AG10803 (cell line): ENCODE results near the gene NDUFV3.
A peak's percentile ranks its signal among the peaks of the same experiment; 100 is the strongest.
"Not testable (repeated sequence)": the region's sequence is repeated elsewhere in the genome, so short reads cannot be mapped to it uniquely, and the experiment has no call there.

Experiments
- DNase-seq: peaks from one replicate; pipeline ENCODE4 v3.0.0; 2010; ENCODE audit warnings: low read depth
- H3K4me3 ChIP-seq: 2 replicates; pipeline ENCODE4 v1.5.1; 2011; ENCODE audit warnings: mild to moderate bottlenecking, low read length, control low read depth
- TF ChIP-seq, protein P1 (sequence below): conservative IDR thresholded peaks from 2 replicates; pipeline ENCODE4 v1.5.1; 2011; ENCODE audit warnings: mild to moderate bottlenecking, low read length, control low read depth, inconsistent platforms

Gene NDUFV3

DNA sequence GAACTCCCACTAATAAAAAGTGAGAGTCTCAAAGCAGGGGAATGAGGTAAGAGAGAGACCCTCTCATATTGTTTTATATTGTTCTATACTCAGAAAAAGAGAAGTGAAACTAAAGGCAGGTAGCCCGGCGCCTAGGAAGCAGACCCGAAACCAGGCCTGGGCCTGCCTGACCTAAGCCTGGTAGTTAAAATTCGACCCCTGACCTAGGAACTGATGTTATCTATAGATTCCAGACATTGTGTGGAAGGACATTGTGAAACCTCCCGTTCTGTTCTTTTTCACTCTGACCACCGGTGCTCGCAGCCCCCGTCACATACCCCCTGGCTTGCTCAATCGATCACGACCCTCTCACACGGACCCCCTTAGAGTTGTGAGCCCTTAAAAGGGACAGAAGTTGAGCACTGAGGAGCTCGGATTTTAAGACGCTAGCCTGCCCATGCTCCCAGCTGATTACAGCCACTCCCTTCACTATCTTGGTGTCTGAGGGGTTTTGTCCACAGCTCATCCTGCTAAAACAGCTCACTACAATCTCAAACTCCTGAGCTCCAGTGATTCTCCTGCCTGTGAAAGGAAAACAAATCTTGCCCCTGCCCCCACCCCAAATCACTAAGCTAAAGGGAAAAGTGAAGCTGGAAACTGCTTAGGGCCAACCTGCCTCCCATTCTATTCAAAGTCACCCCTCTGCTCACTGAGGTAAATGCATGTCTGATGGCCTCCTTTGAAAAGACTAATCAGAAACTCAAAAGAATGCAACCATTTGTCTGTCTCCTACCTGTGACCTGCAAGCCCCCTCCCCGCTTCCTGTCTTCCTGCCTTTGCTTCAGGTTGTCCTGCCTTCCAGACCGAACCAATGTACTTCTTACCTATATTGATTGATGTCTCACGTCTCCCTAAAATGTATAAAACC is 44.2 kb downstream of the NDUFV3 start:
- H3K4me3 ChIP-seq, DNase-seq: not testable (repeated sequence)

DNA sequence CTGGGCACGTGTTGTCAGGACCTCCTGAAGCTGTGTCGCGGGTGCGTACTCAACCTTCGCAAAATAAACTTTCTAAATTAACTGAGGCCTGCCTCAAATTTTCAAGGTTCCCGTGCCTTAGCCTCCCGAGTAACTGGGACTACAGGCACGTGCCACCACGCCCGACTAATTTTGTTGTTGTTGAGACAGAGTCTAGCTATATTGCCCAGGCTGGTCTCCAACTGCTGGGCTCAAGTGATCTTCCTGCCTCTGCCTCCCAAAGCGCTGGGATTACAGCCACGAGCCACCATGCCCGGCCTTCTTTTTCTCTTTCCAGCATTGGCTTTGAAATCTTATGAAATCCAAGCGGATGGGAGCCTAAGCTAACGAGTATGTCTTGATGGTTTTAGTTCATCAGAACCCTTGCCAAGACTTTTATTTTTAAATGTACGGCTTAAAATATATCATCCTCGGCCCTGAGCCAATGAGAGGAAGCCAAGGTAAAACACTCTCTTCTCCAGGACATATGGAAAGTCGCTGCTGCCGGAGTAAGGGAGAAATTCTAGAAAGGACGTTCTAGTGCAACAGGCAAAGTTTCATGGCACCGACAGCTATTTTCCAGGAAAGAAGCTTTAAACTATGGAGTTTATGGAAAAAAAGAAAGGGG is 45.0 kb downstream of the NDUFV3 start:
- TF ChIP-seq, protein P1, sequence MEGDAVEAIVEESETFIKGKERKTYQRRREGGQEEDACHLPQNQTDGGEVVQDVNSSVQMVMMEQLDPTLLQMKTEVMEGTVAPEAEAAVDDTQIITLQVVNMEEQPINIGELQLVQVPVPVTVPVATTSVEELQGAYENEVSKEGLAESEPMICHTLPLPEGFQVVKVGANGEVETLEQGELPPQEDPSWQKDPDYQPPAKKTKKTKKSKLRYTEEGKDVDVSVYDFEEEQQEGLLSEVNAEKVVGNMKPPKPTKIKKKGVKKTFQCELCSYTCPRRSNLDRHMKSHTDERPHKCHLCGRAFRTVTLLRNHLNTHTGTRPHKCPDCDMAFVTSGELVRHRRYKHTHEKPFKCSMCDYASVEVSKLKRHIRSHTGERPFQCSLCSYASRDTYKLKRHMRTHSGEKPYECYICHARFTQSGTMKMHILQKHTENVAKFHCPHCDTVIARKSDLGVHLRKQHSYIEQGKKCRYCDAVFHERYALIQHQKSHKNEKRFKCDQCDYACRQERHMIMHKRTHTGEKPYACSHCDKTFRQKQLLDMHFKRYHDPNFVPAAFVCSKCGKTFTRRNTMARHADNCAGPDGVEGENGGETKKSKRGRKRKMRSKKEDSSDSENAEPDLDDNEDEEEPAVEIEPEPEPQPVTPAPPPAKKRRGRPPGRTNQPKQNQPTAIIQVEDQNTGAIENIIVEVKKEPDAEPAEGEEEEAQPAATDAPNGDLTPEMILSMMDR, result no peak
- no peak overlapping the region for H3K4me3 ChIP-seq
- DNase-seq, result no peak

- not testable (repeated sequence) for DNase-seq, H3K4me3 ChIP-seq
Measured at GRCh38 chr21:42938606-42938995, 45.5 kb downstream of the NDUFV3 start.

DNA sequence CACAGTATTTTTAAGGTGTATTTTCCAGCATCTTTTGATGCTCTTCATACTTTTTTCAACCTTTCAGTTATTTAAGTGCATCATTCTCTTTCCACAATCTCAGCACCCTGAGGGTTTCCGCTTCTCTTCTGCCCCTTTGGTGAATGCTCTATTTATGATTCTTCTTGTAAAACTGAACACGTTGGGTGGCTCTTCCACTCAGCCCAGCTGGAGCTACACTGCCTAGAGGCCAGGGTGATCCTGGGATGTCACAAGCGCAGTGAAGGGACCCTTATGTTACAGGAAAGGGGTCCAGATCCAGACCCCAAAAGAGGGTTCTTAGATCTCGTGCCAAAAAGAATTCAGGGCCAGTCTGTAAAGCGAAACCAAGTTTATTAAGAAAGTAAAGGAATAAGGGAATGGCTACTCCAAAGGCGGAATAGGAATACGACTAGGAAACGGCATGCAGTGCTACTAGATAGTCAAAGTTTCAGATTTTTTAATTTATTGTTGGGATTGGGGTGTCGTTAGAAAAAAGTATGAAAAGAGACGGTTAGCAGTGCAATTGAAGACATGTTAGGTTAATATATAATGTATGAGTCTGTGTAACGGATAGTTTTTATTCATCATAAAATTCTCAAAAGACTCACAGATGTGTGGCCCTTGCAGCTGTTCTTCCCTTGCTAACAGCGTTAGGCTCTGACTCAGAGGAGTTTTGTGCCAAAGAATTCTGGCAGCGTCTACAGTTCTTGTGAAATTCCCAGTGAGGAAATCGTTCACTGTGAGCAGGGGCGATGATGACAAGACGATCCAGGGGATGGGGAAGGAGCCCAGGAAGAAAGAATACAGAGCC is 46.7 kb downstream of the NDUFV3 start:
- H3K4me3 ChIP-seq, result peak overlapping the region; percentile 41
- peak; percentile 96 for DNase-seq
- TF ChIP-seq, protein P1, result no peak

GRCh38 chr21:42941696-42942085 is 48.6 kb downstream of the NDUFV3 start:
- no peak overlapping the region for H3K4me3 ChIP-seq

DNA sequence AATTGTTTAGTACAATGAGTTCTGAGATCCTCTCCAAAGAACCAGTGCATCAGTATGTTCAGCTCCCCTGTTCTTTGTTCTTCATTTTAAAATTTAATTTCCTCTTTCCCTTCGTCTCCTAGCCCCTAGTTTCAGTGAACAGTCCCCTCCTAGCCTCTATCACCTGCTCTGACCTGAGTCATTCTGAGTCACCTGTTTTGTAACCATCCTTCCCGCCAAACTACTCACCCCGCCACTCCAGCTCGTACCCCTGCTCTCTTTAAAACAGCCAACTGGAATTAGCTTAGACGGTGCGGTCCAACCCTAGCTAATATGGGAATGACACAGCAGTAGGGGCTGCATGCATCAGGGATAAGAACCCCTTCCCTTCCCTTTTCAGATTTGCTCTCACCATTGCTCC is 49.1 kb downstream of the NDUFV3 start:
- no peak for DNase-seq
- H3K4me3 ChIP-seq, result no peak overlapping the region
- TF ChIP-seq, protein P1, result no peak

More at GRCh38 chr21:42941696-42942085, 48.6 kb downstream of the NDUFV3 start:
- TF ChIP-seq, protein P1, result no peak
- no peak for DNase-seq

DNA sequence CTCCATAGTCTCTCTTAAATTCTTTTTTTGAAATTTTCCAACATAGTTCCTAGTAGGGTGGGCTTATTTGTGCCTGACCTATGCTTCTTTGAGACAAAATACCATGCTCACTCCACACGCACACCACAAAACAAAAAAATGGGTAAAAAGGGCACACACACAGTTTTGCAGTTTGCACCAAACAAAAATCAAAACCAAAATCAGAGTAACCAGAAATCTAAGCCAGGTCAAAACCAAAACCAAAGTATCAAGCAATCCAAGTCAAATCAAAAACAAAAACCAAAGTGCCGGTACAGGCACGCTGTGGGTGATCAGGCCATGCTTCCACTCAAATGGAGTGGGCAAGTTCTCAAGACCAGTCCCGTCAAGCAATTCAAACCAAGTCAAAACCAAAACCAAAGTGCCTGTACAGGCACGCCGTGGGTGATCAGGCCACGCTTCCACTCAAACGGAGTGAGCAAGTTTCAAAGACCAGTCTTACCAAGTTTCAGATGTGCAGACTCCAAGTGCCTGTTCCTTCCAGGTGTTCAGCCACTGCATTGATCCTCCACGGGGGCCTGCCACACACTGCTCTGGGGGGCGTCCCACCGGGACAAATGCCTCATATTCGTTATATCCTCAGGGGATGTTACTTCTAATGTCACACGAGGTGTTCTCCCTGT is 56.1 kb downstream of the NDUFV3 start:
- H3K4me3 ChIP-seq, DNase-seq: not testable (repeated sequence)

- not testable (repeated sequence) for DNase-seq, H3K4me3 ChIP-seq
Measured at GRCh38 chr21:42951193-42951592, 58.1 kb downstream of the NDUFV3 start.
